Naive B cell (primary cell): Measurements from ENCODE around the gene CFAP97. TPM values are rescaled to one million over a fixed set of nuclear protein-coding genes. Genes with fewer than 3 reads are reported as not detected.
A peak's percentile ranks its signal among the peaks of the same experiment; 100 is the strongest.
"Not testable (repeated sequence)": the region's sequence is repeated elsewhere in the genome, so short reads cannot be mapped to it uniquely, and the experiment has no call there.

Experiments used
- ATAC-seq, 2 donors: fragments of 150-1000 bp; cut with Tn5 transposase; 2 replicates each; pipeline ENCODE4 v1.10.0; 2021; ENCODE audit warnings: low read depth in 2 of 2, mild to moderate bottlenecking in 2 of 2, moderate library complexity in 2 of 2
- DNase-seq: peaks from one replicate; pipeline ENCODE4 v3.0.0; 2022
- H3K27ac Mint-ChIP-seq, 6 donors: one replicate each; pipeline ENCODE4 v1.8.0; 2020 to 2022; ENCODE audit warnings: mild to moderate bottlenecking in 6 of 6, mixed read lengths in 6 of 6, moderate library complexity in 5 of 6, inconsistent platforms in 2 of 6
- H3K27me3 Mint-ChIP-seq, 3 donors: one replicate each; pipeline ENCODE4 v1.8.0; 2021 to 2022; ENCODE audit warnings: mixed read lengths in 3 of 3, mild to moderate bottlenecking in 1 of 3
- H3K36me3 Mint-ChIP-seq, 2 donors: one replicate each; pipeline ENCODE4 v1.8.0; 2020 to 2022; ENCODE audit warnings: mixed read lengths in 2 of 2, inconsistent platforms in 1 of 2, mild to moderate bottlenecking in 1 of 2
- H3K4me1 Mint-ChIP-seq, 3 donors: one replicate each; pipeline ENCODE4 v1.8.0; 2020 to 2022; ENCODE audit warnings: mixed read lengths in 3 of 3, inconsistent platforms in 1 of 3, mild to moderate bottlenecking in 1 of 3, moderate library complexity in 1 of 3
- H3K4me3 Mint-ChIP-seq, 8 donors: one replicate each; pipeline ENCODE4 v1.8.0; 2020 to 2022; ENCODE audit warnings: mild to moderate bottlenecking in 8 of 8, mixed read lengths in 8 of 8, moderate library complexity in 8 of 8, inconsistent platforms in 2 of 8
- H3K9me3 Mint-ChIP-seq, 7 donors: one replicate each; pipeline ENCODE4 v1.8.0; 2020 to 2022; ENCODE audit warnings: mixed read lengths in 7 of 7, mild to moderate bottlenecking in 5 of 7, inconsistent platforms in 2 of 7, moderate library complexity in 1 of 7
- polyA plus RNA-seq, 6 donors: library from polyadenylated mRNA; unstranded; fragments of 300-500 nt; fragmentation: Illumina TruSeq; gene quantifications; one replicate each; pipeline ENCODE4 v1.2.3, GENCODE V29; 2021; ENCODE audit warnings: low read depth in 6 of 6

CFAP97 gene
- 10 to 100 TPM; 77.4 to 97.8 (median 84.9) TPM for polyA plus RNA-seq

- ATAC-seq (peak; percentile 79 to 82), DNase-seq (peak; percentile 82)
- Mint-ChIP-seq H3K27ac (peak within 1 kb of the TSS; percentile 90 to 99 (median 98)), H3K4me1 (peaks cover 36 to 56% (median 52%) of the 10 kb centered on the region in 3 donors), H3K9me3 (no peaks in the 10 kb centered on the region), H3K27me3 (no peaks in the 10 kb centered on the region), H3K4me3 (peak within 1 kb of the TSS; percentile 90 to 97 (median 94)), H3K36me3 (no peaks in the 10 kb centered on the region)
Observed at GRCh38 chr4:185203486-185204237, at the start of gene CFAP97. Gene CFAP97, minus strand, starts transcription at chr4:185204000. Its CDS starts 12,804 bp downstream, at chr4:185191196.

DNA sequence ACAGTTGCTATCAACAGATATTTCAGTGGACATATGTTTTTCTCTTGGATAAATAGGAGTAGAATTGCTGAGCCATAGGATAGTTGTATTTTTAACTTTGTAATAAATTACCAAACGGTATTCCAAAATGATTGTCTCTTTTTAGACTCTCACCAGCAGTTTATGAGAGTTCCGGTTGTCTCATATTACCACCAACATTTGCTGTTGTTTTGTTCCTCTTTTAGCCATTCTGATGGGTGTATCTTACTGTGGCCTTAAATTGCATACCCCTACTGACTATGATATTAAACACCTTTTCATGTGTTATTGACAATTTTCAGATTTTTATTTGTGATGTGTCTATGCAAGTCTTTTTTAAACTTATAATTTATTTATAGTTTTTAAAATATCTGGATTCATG is 45.3 kb upstream of the CFAP97 start:
- Mint-ChIP-seq H3K4me3 (no peak overlapping the region), H3K27ac (peak overlapping the region in 1 of 6 donors; percentile 9), H3K4me1 (peaks cover 21 to 29% (median 21%) of the 10 kb centered on the region in 3 donors), H3K36me3 (peaks cover 0 to 6% of the 10 kb centered on the region in 2 donors), H3K9me3 (no peaks in the 10 kb centered on the region), H3K27me3 (no peaks in the 10 kb centered on the region)
- DNase-seq (no peak), ATAC-seq (peak in 1 of 2 donors; percentile 41)

DNA sequence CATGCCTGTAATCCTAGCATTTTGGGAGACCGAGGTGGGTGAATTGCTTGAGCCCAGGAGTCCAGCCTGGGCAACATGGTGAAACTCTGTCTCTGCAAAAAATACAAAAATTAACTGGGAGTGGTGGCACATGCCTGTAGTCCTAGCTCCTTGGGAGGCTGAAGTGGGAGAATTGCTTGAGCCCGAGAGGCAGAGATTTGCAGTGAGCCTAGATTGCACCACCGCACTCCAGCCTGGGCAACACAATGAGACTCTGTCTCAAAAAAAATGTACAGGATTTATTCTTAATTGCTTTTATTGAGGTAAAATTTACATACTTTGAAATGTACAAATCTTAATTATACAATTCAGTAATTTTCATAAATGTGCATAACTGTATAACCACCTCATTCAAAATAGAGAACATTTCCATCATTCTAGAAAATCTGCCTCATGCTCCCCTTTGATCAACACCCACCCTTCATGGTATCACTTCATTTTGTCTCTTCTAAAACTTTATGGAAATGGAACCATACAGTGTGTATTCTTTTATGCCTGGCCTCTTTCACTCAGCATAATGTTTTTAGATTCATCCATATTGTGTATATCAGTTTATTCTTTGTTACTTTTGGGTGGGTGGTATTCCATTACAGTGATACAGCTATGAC is 44.7 kb upstream of the CFAP97 start:
- peaks cover 0 to 6% of the 10 kb centered on the region in 2 donors for H3K36me3 Mint-ChIP-seq
- H3K27me3 Mint-ChIP-seq = no peaks in the 10 kb centered on the region
- ATAC-seq (no peak), DNase-seq (no peak)
- H3K27ac Mint-ChIP-seq = peak overlapping the region in 2 of 6 donors; percentile 23 to 26
- no peak overlapping the region for H3K4me3 Mint-ChIP-seq
- peaks cover 23 to 26% (median 25%) of the 10 kb centered on the region in 3 donors for H3K4me1 Mint-ChIP-seq
- H3K9me3 Mint-ChIP-seq = no peaks in the 10 kb centered on the region

- no peaks in the 10 kb centered on the region for H3K9me3 Mint-ChIP-seq
- peak overlapping the region in 3 of 6 donors; percentile 31 to 90 (median 84) for H3K27ac Mint-ChIP-seq
- no peak for DNase-seq
- H3K27me3 Mint-ChIP-seq = no peaks in the 10 kb centered on the region
- no peak for ATAC-seq
- H3K4me1 Mint-ChIP-seq = peaks cover 25 to 37% (median 31%) of the 10 kb centered on the region in 3 donors
- peaks cover 0 to 6% of the 10 kb centered on the region in 2 donors for H3K36me3 Mint-ChIP-seq
- H3K4me3 Mint-ChIP-seq = no peak overlapping the region
Observed at GRCh38 chr4:185247151-185247550, 43.4 kb upstream of the CFAP97 start.

GRCh38 chr4:185246453-185246852 is 42.7 kb upstream of the CFAP97 start:
- Mint-ChIP-seq H3K4me1 (peaks cover 24 to 34% (median 31%) of the 10 kb centered on the region in 3 donors), H3K27me3 (no peaks in the 10 kb centered on the region), H3K27ac (peak overlapping the region in 3 of 6 donors; percentile 48 to 84 (median 82)), H3K9me3 (no peaks in the 10 kb centered on the region), H3K36me3 (peaks cover 0 to 6% of the 10 kb centered on the region in 2 donors), H3K4me3 (no peak overlapping the region)
- ATAC-seq (no peak), DNase-seq (no peak)

GRCh38 chr4:185244763-185245162 is 41.0 kb upstream of the CFAP97 start:
- Mint-ChIP-seq H3K27me3 (no peaks in the 10 kb centered on the region), H3K36me3 (peaks cover 0 to 6% of the 10 kb centered on the region in 2 donors), H3K4me1 (peaks cover 15 to 32% (median 27%) of the 10 kb centered on the region in 3 donors), H3K4me3 (no peak overlapping the region), H3K9me3 (no peaks in the 10 kb centered on the region), H3K27ac (peak overlapping the region in 2 of 6 donors; percentile 7 to 33)
- no peak for ATAC-seq
- DNase-seq = no peak

DNA sequence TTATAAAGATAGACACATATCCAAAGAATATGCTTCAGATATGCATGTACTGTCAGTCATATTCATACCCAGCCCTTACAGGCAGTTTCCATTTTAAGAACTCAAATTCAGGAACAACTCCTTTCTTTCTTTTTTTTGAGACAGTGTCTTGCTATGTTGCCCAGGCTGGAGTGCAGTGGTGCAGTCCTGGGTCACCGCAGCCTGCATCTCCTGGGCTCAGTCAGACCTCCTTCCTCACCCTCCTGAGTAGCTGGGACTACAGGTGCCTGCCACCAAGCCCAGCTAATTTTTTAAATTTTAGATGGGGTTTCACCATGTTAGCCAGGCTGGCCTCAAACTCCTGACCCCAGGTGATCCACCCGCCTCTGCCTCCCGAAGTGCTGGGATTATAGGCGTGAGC is 40.1 kb upstream of the CFAP97 start:
- peaks cover 15 to 31% (median 27%) of the 10 kb centered on the region in 3 donors for H3K4me1 Mint-ChIP-seq
- H3K27ac Mint-ChIP-seq = peak overlapping the region in 1 of 6 donors; percentile 43
- no peak for ATAC-seq
- DNase-seq = no peak
- no peak overlapping the region for H3K4me3 Mint-ChIP-seq
- H3K9me3 Mint-ChIP-seq = peaks cover 0 to 2% (median 0%) of the 10 kb centered on the region in 7 donors
- no peaks in the 10 kb centered on the region for H3K27me3 Mint-ChIP-seq
- H3K36me3 Mint-ChIP-seq = peaks cover 0 to 6% of the 10 kb centered on the region in 2 donors

DNA sequence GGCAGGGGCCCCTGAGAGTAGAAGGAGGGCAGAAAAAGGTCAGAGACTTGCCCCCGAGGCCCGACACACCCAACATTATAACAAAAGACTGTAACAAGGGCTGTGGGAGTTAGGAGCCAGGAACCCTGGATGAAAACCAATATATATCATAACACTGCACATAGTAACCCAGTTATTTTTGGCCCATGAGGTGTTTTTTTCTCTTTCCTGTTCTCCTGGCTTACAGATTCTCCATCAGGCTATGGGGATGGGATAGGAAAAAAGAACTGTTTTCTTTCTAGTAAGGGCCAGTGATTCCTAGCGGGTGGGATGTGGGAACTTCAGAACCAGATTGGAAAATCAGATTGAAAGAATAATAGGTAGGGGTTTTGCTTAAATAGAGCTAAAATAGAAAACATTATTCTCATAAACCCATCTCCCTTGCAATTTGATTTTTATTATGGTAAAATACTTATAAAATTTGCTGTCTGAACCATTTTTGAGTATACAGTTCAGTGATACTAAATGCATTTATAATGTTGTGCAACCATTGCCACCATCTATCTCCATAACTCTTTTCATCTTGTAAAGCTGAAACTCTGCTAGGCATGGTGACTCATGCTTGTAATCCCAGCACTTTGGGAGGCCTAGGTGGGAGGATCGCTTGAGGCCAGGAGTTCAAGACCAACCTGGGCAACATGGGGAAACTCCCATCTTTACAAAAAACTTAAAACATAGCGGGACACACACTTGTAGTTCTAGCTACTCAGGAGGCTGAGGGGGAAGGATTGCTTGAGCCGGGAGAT is 39.1 kb upstream of the CFAP97 start:
- DNase-seq (no peak), ATAC-seq (no peak)
- peak overlapping the region in 5 of 6 donors; percentile 30 to 59 (median 49) for H3K27ac Mint-ChIP-seq
- no peak overlapping the region for H3K4me3 Mint-ChIP-seq
- no peaks in the 10 kb centered on the region for H3K27me3 Mint-ChIP-seq
- peaks cover 15 to 34% (median 31%) of the 10 kb centered on the region in 3 donors for H3K4me1 Mint-ChIP-seq
- peaks cover 0 to 6% of the 10 kb centered on the region in 2 donors for H3K36me3 Mint-ChIP-seq
- H3K9me3 Mint-ChIP-seq = peaks cover 0 to 8% (median 2%) of the 10 kb centered on the region in 7 donors

DNA sequence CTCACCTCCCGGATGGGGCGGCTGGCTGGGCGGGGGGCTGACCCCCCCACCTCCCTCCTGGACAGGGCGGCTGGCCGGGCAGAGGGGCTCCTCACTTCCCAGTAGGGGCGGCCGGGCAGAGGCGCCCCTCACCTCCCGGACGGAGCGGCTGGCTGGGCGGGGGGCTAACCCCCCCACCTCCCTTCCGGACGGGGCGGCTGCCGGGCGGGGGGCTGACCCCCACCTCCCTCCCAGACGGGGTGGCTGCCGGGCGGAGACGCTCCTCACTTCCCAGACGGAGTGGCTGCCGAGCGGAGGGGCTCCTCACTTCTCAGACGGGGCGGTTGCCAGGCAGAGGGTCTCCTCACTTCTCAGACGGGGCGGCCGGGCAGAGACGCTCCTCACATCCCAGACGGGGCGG is 36.7 kb upstream of the CFAP97 start:
- peaks cover 5 to 35% (median 32%) of the 10 kb centered on the region in 3 donors for H3K4me1 Mint-ChIP-seq
- H3K4me3 Mint-ChIP-seq, H3K27ac Mint-ChIP-seq, H3K36me3 Mint-ChIP-seq, H3K27me3 Mint-ChIP-seq, DNase-seq, H3K9me3 Mint-ChIP-seq, ATAC-seq: not testable (repeated sequence)

DNA sequence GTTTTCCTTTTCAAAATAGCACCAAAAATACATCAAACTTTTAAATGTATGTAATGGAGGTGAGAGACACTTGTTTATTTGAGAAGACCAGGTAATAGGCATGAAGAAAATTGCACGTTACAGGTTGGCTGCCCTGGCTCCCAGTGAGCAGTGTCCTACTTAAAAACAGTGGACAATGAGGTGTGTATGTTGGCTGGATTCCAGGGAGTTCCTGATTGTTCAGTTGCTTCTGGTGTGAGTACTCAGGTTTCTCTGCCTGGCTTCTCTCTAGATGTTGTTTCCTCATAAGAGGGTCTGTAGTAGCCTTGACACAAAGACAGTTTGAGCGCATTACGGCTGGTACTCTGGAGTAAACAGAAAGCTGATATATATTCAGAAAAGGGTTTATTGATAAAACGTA is 35.0 kb upstream of the CFAP97 start:
- ATAC-seq = no peak
- peak overlapping the region in 4 of 6 donors; percentile 7 to 70 (median 30) for H3K27ac Mint-ChIP-seq
- H3K27me3 Mint-ChIP-seq = no peaks in the 10 kb centered on the region
- no peak for DNase-seq
- peaks cover 7 to 38% (median 35%) of the 10 kb centered on the region in 3 donors for H3K4me1 Mint-ChIP-seq
- H3K36me3 Mint-ChIP-seq = no peaks in the 10 kb centered on the region
- peaks cover 0 to 8% (median 2%) of the 10 kb centered on the region in 7 donors for H3K9me3 Mint-ChIP-seq
- no peak overlapping the region for H3K4me3 Mint-ChIP-seq

- H3K27me3 Mint-ChIP-seq = no peaks in the 10 kb centered on the region
- ATAC-seq (no peak), DNase-seq (no peak)
- H3K4me3 Mint-ChIP-seq = peak overlapping the region in 1 of 8 donors; percentile 5
- H3K27ac Mint-ChIP-seq = peak overlapping the region in 5 of 6 donors; percentile 31 to 80 (median 40)
- peaks cover 0 to 8% (median 2%) of the 10 kb centered on the region in 7 donors for H3K9me3 Mint-ChIP-seq
- H3K4me1 Mint-ChIP-seq = peaks cover 5 to 36% (median 30%) of the 10 kb centered on the region in 3 donors
- H3K36me3 Mint-ChIP-seq = no peaks in the 10 kb centered on the region
Observed at GRCh38 chr4:185238215-185238681, 34.4 kb upstream of the CFAP97 start.

DNA sequence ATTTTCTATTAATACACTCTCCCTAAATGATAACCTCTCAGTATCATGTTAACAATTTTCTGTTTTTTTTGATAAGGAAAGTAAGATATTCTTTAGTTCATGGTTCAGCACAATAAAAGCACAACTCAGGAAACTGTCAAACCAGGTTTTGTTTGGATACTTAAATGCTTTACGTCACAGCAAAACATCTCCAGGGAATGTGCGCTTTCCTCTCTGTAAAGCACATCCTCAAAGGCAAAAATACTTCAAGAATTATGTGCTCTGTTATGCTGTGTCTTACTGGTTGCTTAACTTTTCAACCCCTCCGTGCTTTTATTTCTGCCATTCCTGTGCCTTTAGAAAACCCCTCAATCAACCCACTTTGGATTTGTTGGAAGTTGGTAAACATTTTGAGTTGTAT is 33.4 kb upstream of the CFAP97 start:
- H3K27me3 Mint-ChIP-seq = no peaks in the 10 kb centered on the region
- peak overlapping the region in 1 of 8 donors; percentile 25 for H3K4me3 Mint-ChIP-seq
- no peaks in the 10 kb centered on the region for H3K36me3 Mint-ChIP-seq
- no peak for ATAC-seq
- peaks cover 12 to 36% (median 25%) of the 10 kb centered on the region in 3 donors for H3K4me1 Mint-ChIP-seq
- peaks cover 0 to 8% (median 2%) of the 10 kb centered on the region in 7 donors for H3K9me3 Mint-ChIP-seq
- no peak for DNase-seq
- H3K27ac Mint-ChIP-seq = peak overlapping the region in 2 of 6 donors; percentile 8 to 34
